UCSD-AML1 (cell line): ENCODE results near the gene P2RX2.

ENCODE experiments used
- DNase-seq: peaks from one replicate; lab custom pipeline; 2025; ENCODE audit not compliant: unreplicated experiment; lab: John Stamatoyannopoulos, UW

P2RX2 gene

DNA sequence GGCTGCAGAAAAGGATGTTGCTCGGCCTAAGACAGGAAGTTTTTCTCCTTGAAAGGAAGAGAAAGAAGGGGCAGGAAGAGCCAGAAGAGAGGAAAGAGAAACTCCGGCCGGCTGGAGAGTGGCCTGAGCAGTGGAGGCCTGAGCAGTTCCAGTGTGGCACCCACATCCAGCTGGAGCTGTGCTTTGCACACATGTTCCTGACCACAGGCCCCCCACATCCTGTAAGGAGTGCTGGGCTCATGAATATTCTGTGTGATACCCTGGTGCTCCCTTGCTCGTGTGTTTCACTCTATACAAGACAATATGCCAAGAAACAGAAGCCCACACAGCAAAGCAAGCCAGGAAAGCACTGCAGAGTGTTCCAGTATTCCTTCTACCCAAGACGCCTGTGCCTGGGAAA is 41.5 kb downstream of the P2RX2 start:
- DNase-seq, result peak; percentile 63

GRCh38 chr12:132660996-132661395 is 42.4 kb downstream of the P2RX2 start:
- DNase-seq, result no peak

GRCh38 chr12:132661972-132662371 is 43.4 kb downstream of the P2RX2 start:
- no peak for DNase-seq

GRCh38 chr12:132662901-132663755 is 44.6 kb downstream of the P2RX2 start:
- DNase-seq, result no peak

DNA sequence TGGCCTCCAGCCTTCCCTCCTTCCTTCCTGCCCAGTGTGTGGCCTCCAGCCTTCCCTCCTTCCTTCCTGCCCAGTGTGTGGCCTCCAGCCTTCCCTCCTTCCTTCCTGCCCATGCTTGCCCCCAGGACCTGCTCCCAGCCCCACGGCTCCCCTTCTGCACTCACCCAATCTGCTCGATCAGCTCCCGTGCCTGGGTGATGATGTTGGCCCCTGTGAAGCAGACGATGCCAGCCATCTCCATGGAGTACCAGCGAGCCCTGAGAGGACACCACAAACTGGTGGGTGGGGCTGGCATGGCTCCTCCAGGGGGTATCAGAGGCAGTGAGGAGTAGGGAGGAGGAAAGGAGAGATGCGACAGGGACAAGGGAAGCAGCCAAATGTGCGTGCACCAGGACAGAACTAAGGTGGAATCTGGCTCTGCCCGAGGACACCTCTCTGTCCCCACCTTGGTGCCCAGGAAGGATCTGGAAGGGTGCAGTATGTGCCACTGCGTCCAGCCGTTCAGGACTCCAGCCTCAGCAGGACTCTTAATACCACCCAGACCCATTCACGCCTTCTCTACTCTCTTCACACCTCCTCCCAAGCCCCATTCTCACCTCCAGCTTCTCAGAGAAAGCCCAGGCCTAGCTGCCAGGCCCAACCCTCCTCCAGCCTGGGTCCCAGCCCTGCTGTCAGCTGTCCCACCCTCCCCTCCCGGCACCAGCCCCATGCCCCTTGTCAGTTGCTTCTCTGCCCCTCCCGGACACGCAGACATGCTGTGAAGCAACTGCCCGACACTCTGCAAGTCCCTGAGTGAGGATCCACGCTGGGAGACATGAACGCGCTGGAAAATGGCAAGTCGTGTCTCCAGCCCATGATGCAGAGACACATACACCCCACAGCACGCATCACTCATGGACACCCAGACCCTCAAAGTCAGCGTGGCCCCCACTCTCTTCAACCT is 45.9 kb downstream of the P2RX2 start:
- DNase-seq, result peak; percentile 65

GRCh38 chr12:132665149-132665491 is 46.5 kb downstream of the P2RX2 start:
- DNase-seq, result no peak

GRCh38 chr12:132665794-132666193 is 47.2 kb downstream of the P2RX2 start:
- DNase-seq, result no peak

GRCh38 chr12:132668191-132669088 is 49.9 kb downstream of the P2RX2 start:
- no peak for DNase-seq

DNA sequence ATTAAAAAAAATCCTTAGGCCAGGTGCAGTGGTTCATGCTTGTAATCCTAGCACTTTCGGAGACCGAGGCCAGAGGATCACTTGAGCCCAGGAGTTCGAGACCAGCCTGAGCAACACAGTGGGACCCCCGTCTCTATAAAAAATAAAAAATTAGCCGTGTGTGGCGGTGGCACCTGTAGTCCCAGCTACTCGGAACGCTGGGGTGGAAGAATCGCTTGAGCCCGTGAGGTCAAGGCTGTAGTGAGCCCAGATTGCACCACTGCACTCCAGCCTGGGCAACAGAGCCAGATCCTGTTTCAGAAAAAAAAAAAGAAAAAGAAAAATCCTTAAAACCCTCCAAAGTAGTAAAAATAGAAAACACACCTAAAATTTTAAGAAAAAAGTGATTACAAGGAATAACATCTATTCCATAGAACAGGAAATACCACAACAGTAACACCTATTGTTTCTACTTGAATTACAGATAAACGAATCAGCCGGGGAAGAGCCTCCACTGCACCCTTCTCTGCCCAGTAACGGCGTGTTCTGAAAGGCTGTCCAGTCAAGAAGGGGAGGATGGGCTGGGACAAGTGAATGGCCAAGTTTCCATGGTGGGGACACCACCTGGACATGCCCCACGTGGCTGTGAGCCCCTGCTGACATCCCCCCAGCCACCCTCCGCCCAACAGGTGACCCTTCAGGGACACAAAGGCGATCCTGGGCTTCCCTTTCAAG is 50.7 kb downstream of the P2RX2 start:
- no peak for DNase-seq
